ENCODE data around the gene DPPA3. TPM values are rescaled to one million over a fixed set of nuclear protein-coding genes. Genes with fewer than 3 reads are reported as not detected.

DPPA3 gene
- total RNA-seq, 1 donor from 2014 or later = not detected

DNA sequence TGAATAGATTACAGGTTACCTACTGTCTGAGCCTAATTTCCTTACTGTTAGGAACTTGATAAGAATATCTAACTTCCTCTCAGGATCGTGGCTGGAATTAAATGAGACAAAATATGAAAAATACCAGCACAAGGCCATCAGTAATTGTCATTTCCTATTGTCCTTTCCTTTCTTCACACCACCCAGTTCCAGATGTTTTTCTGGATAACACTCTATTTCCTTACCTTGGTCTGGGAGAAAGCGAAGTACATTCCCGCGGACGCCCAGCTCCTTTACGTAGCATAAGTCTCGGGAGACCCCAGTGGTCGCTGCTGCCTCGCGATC lies 16.0 kb upstream of the DPPA3 start:
- Mint-ChIP-seq H3K36me3 (ENCODE audit: low read depth) (no peaks in the 10 kb centered on the region), H3K27ac (no peak overlapping the region), H3K4me3 (no peak overlapping the region), H3K27me3 (peaks cover 16% of the 10 kb centered on the region), H3K9me3 (no peaks in the 10 kb centered on the region), H3K4me1 (peaks cover 5% of the 10 kb centered on the region)
- ChIA-PET POLR2A (no interaction called here), CTCF (no interaction called here)
- no peak for ATAC-seq (ENCODE audit: low read depth)
- no peak for DNase-seq
- TF ChIP-seq, protein P1, sequence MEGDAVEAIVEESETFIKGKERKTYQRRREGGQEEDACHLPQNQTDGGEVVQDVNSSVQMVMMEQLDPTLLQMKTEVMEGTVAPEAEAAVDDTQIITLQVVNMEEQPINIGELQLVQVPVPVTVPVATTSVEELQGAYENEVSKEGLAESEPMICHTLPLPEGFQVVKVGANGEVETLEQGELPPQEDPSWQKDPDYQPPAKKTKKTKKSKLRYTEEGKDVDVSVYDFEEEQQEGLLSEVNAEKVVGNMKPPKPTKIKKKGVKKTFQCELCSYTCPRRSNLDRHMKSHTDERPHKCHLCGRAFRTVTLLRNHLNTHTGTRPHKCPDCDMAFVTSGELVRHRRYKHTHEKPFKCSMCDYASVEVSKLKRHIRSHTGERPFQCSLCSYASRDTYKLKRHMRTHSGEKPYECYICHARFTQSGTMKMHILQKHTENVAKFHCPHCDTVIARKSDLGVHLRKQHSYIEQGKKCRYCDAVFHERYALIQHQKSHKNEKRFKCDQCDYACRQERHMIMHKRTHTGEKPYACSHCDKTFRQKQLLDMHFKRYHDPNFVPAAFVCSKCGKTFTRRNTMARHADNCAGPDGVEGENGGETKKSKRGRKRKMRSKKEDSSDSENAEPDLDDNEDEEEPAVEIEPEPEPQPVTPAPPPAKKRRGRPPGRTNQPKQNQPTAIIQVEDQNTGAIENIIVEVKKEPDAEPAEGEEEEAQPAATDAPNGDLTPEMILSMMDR (IDR thresholded peaks at IDR 0.05) = no peak
- intact Hi-C loops (cut with micrococcal nuclease) = no loop called here

DNA sequence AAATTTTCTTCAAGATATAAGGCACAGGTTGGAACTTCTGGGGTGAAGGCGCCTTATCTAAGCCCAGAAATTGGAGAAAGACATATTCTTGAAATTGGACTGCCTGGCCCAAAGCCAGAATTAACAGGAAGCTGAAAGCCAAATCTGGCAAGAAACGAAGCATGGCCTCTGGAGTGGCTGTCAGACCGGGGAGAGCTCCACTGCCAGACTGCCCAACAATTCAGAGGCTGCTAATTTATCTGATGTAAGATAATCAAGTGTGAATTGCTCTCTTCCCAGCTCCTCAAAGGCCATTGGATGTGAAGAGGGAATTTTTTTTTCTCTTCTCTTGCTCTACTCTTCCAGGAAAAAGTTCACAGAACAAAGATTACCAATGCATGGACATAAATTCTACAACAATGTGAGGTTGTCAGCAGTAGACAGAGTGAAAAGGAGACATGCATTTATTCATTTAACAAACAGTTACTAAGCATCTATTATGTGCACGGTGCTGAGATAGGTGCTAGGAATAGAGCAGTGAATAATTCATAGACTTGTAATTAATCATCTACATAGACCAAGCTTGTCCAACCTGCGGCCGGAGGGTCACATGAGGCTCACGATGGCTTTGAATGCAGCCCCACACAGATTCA lies 15.6 kb upstream of the DPPA3 start, which contains the start of gene GDF3:
GDF3 (minus strand) TSS at position 210 of the 632 bp plus-strand sequence; CDS start at position 163, 47 bp downstream.
- H3K4me3 Mint-ChIP-seq = no peak within 1 kb of the TSS
- H3K27ac Mint-ChIP-seq = no peak within 1 kb of the TSS
- DNase-seq = no peak
- ChIA-PET POLR2A (no interaction called here), CTCF (no interaction called here)
- intact Hi-C loops (cut with micrococcal nuclease) = no loop called here
- TF ChIP-seq, protein P1 (IDR thresholded peaks at IDR 0.05) = no peak
- peaks cover 5% of the 10 kb centered on the region for H3K4me1 Mint-ChIP-seq
- ATAC-seq (ENCODE audit: low read depth) = no peak
- peaks cover 16% of the 10 kb centered on the region for H3K27me3 Mint-ChIP-seq
- no peaks in the 10 kb centered on the region for H3K9me3 Mint-ChIP-seq
- no peaks in the 10 kb centered on the region for H3K36me3 Mint-ChIP-seq (ENCODE audit: low read depth)

- no peak overlapping the region for H3K27ac Mint-ChIP-seq
- H3K4me1 Mint-ChIP-seq = no peaks in the 10 kb centered on the region
- POLR2A ChIA-PET = interaction anchor here (0.5 kb wide), 1 partner anchor 213 kb away, joined by 5 read pairs; no protein-coding TSS in a partner anchor
- H3K4me3 Mint-ChIP-seq = no peak overlapping the region
- DNase-seq (no peak), ATAC-seq (ENCODE audit: low read depth) (no peak)
- no peaks in the 10 kb centered on the region for H3K9me3 Mint-ChIP-seq
- intact Hi-C loops (cut with micrococcal nuclease) = no loop called here
- CTCF ChIA-PET = no interaction called here
- TF ChIP-seq, protein P1 (IDR thresholded peaks at IDR 0.05) = no peak
- H3K27me3 Mint-ChIP-seq = no peaks in the 10 kb centered on the region
- no peaks in the 10 kb centered on the region for H3K36me3 Mint-ChIP-seq (ENCODE audit: low read depth)
Measured at GRCh38 chr12:7705846-7706245, 5.4 kb upstream of the DPPA3 start.

- no peaks in the 10 kb centered on the region for H3K36me3 Mint-ChIP-seq (ENCODE audit: low read depth)
- ATAC-seq (ENCODE audit: low read depth) = no peak
Measured at GRCh38 chr12:7709969-7710675, 1.1 kb upstream of the DPPA3 start.

GRCh38 chr12:7712841-7713442 lies 1.7 kb downstream of the DPPA3 start:
- ATAC-seq (ENCODE audit: low read depth) = no peak
- CTCF ChIA-PET = no interaction called here
- Mint-ChIP-seq H3K27ac (no peak overlapping the region), H3K27me3 (peaks cover 2% of the 10 kb centered on the region), H3K4me1 (no peaks in the 10 kb centered on the region), H3K9me3 (no peaks in the 10 kb centered on the region), H3K36me3 (ENCODE audit: low read depth) (no peaks in the 10 kb centered on the region), H3K4me3 (no peak overlapping the region)
- POLR2A ChIA-PET = no interaction called here
- intact Hi-C loops (cut with micrococcal nuclease) = no loop called here
- no peak for DNase-seq
- TF ChIP-seq, protein P1 (IDR thresholded peaks at IDR 0.05) = no peak

More at GRCh38 chr12:7709969-7710675, 1.1 kb upstream of the DPPA3 start:
- Mint-ChIP-seq H3K27ac (no peak overlapping the region), H3K9me3 (no peaks in the 10 kb centered on the region), H3K27me3 (peaks cover 2% of the 10 kb centered on the region), H3K4me1 (no peaks in the 10 kb centered on the region), H3K4me3 (no peak overlapping the region)
- intact Hi-C loops (cut with micrococcal nuclease) = no loop called here
- TF ChIP-seq, protein P1 (IDR thresholded peaks at IDR 0.05) = no peak
- CTCF ChIA-PET = no interaction called here
- POLR2A ChIA-PET = no interaction called here
- DNase-seq = no peak
